Measurements from ENCODE around the gene STOM.

STOM gene

GRCh38 chr9:121340676-121341392 is 29.2 kb downstream of the STOM start:
- no peak overlapping the region for H3K27ac ChIP-seq
- no peak for DNase-seq
- in situ Hi-C loops (cut with HindIII; ENCODE audit: low pct_ligation_motif_present, low sequenced_read_pairs) = no loop called here
- no peak overlapping the region for H3K4me3 ChIP-seq (ENCODE audit: low read depth, low read length)
- H3K36me3 ChIP-seq (replicated peaks) = no peaks in the 10 kb centered on the region
- no peaks in the 10 kb centered on the region for H3K27me3 ChIP-seq (replicated peaks)
- TF ChIP-seq CTCF (IDR thresholded peaks at IDR 0.05; ENCODE audit: low read depth, low read length, missing control alignments) = no peak

GRCh38 chr9:121339437-121339836 is 30.6 kb downstream of the STOM start:
- in situ Hi-C loops (cut with HindIII; ENCODE audit: low pct_ligation_motif_present, low sequenced_read_pairs) = no loop called here

GRCh38 chr9:121336665-121337064 is 33.4 kb downstream of the STOM start:
- in situ Hi-C loops (cut with HindIII; ENCODE audit: low pct_ligation_motif_present, low sequenced_read_pairs) = no loop called here
- Histone ChIP-seq H3K27me3 (replicated peaks) (no peaks in the 10 kb centered on the region), H3K36me3 (replicated peaks) (peaks cover 6% of the 10 kb centered on the region), H3K27ac (no peak overlapping the region), H3K4me3 (ENCODE audit: low read depth, low read length) (no peak overlapping the region)
- TF ChIP-seq CTCF (IDR thresholded peaks at IDR 0.05; ENCODE audit: low read depth, low read length, missing control alignments) = no peak
- DNase-seq = no peak

More at GRCh38 chr9:121339437-121339836, 30.6 kb downstream of the STOM start:
- no peak for TF ChIP-seq CTCF (IDR thresholded peaks at IDR 0.05; ENCODE audit: low read depth, low read length, missing control alignments)
- Histone ChIP-seq H3K27ac (no peak overlapping the region), H3K27me3 (replicated peaks) (no peaks in the 10 kb centered on the region), H3K4me3 (ENCODE audit: low read depth, low read length) (no peak overlapping the region), H3K36me3 (replicated peaks) (no peaks in the 10 kb centered on the region)
- DNase-seq = no peak

- in situ Hi-C loops (cut with HindIII; ENCODE audit: low pct_ligation_motif_present, low sequenced_read_pairs) = no loop called here
- peaks cover 26% of the 10 kb centered on the region for H3K36me3 ChIP-seq (replicated peaks)
- TF ChIP-seq CTCF (IDR thresholded peaks at IDR 0.05; ENCODE audit: low read depth, low read length, missing control alignments) = no peak
- no peak for DNase-seq
- no peak overlapping the region for H3K27ac ChIP-seq
- H3K27me3 ChIP-seq (replicated peaks) = no peaks in the 10 kb centered on the region
- no peak overlapping the region for H3K4me3 ChIP-seq (ENCODE audit: low read depth, low read length)
Measured at GRCh38 chr9:121333950-121334773, 35.9 kb downstream of the STOM start.

GRCh38 chr9:121331992-121332685 is 37.9 kb downstream of the STOM start:
- Histone ChIP-seq H3K36me3 (replicated peaks) (peaks cover 42% of the 10 kb centered on the region), H3K27ac (no peak overlapping the region), H3K27me3 (replicated peaks) (no peaks in the 10 kb centered on the region), H3K4me3 (ENCODE audit: low read depth, low read length) (no peak overlapping the region)
- in situ Hi-C loops (cut with HindIII; ENCODE audit: low pct_ligation_motif_present, low sequenced_read_pairs) = no loop called here
- DNase-seq = peak; percentile 46
- TF ChIP-seq CTCF (IDR thresholded peaks at IDR 0.05; ENCODE audit: low read depth, low read length, missing control alignments) = peak; percentile 51

Data from brain microvascular endothelial cell (primary cell).